ENCODE results near the gene EFNA4. TPM values are rescaled to one million over a fixed set of nuclear protein-coding genes. Genes with fewer than 3 reads are reported as not detected.

EFNA4 gene
- total RNA-seq, 1 experiment from 2014 or later, result 17.0 TPM

- H3K9me3 ChIP-seq (ENCODE audit: low read depth, low read length, poor library complexity, severe bottlenecking), result no peaks in the 10 kb centered on the region
- H3K27me3 ChIP-seq (replicated peaks; ENCODE audit: insufficient read depth, low read depth, low read length, poor library complexity), result no peaks in the 10 kb centered on the region
- H3K27ac ChIP-seq (ENCODE audit: low read depth, low read length, poor library complexity, severe bottlenecking), result no peak overlapping the region
- H3K4me1 ChIP-seq (ENCODE audit: insufficient read depth, low read length, poor library complexity, severe bottlenecking), result no peaks in the 10 kb centered on the region
- no TSS peak for BruUV-seq (replicated peaks)
- H3K4me3 ChIP-seq (ENCODE audit: low read depth, low read length, poor library complexity, severe bottlenecking), result no peak overlapping the region
- ChIA-PET POLR2A (ENCODE audit: low non-redundant PET) (no interaction called here), CTCF (interaction anchor here (0.9 kb wide), 1 partner anchor 12 kb away, joined by 3 read pairs; the partner anchor contains the start of gene ADAM15)
- no peak for TF ChIP-seq CTCF (conservative IDR thresholded peaks at IDR 0.05; ENCODE audit: low read depth, low read length)
- no peak for TF ChIP-seq EZH2 (IDR thresholded peaks at IDR 0.05; ENCODE audit: borderline replicate concordance, low read depth, low read length, poor library complexity, severe bottlenecking)
- no peak for DNase-seq (ENCODE audit: low spot score)
- intact Hi-C loops (cut with micrococcal nuclease; ENCODE audit: unreplicated experiment), result no loop called here
- H3K36me3 ChIP-seq (ENCODE audit: insufficient read depth, low read length, poor library complexity, severe bottlenecking), result no peaks in the 10 kb centered on the region
These were observed 24.3 kb upstream of the EFNA4 start for GRCh38 chr1:155039308-155039669.

- H3K27me3 ChIP-seq (replicated peaks; ENCODE audit: insufficient read depth, low read depth, low read length, poor library complexity), result no peaks in the 10 kb centered on the region
- CTCF ChIA-PET, result interaction anchor here (0.7 kb wide), 1 partner anchor 84 kb away, joined by 3 read pairs; no protein-coding TSS in a partner anchor
- intact Hi-C loops (cut with micrococcal nuclease; ENCODE audit: unreplicated experiment), result no loop called here
- H3K27ac ChIP-seq (ENCODE audit: low read depth, low read length, poor library complexity, severe bottlenecking), result no peak overlapping the region
- H3K36me3 ChIP-seq (ENCODE audit: insufficient read depth, low read length, poor library complexity, severe bottlenecking), result no peaks in the 10 kb centered on the region
- no peaks in the 10 kb centered on the region for H3K9me3 ChIP-seq (ENCODE audit: low read depth, low read length, poor library complexity, severe bottlenecking)
- no peaks in the 10 kb centered on the region for H3K4me1 ChIP-seq (ENCODE audit: insufficient read depth, low read length, poor library complexity, severe bottlenecking)
- DNase-seq (ENCODE audit: low spot score), result no peak
- no peak overlapping the region for H3K4me3 ChIP-seq (ENCODE audit: low read depth, low read length, poor library complexity, severe bottlenecking)
- POLR2A ChIA-PET (ENCODE audit: low non-redundant PET), result interaction anchor here (0.5 to 0.7 kb wide), 3 partner anchors 12 to 22 kb away, joined by 3 to 6 read pairs (median 6); no protein-coding TSS in a partner anchor
- no TSS peak for BruUV-seq (replicated peaks)
- no peak for TF ChIP-seq CTCF (conservative IDR thresholded peaks at IDR 0.05; ENCODE audit: low read depth, low read length)
- TF ChIP-seq EZH2 (IDR thresholded peaks at IDR 0.05; ENCODE audit: borderline replicate concordance, low read depth, low read length, poor library complexity, severe bottlenecking), result no peak
These were observed 23.0 kb upstream of the EFNA4 start for GRCh38 chr1:155040358-155041093.

GRCh38 chr1:155042789-155043188 lies 20.8 kb upstream of the EFNA4 start:
- no peak for DNase-seq (ENCODE audit: low spot score)
- no peaks in the 10 kb centered on the region for H3K27me3 ChIP-seq (replicated peaks; ENCODE audit: insufficient read depth, low read depth, low read length, poor library complexity)
- H3K4me1 ChIP-seq (ENCODE audit: insufficient read depth, low read length, poor library complexity, severe bottlenecking), result no peaks in the 10 kb centered on the region
- no peak overlapping the region for H3K27ac ChIP-seq (ENCODE audit: low read depth, low read length, poor library complexity, severe bottlenecking)
- CTCF ChIA-PET, result no interaction called here
- H3K36me3 ChIP-seq (ENCODE audit: insufficient read depth, low read length, poor library complexity, severe bottlenecking), result no peaks in the 10 kb centered on the region
- POLR2A ChIA-PET (ENCODE audit: low non-redundant PET), result interaction anchor here (0.7 kb wide), 1 partner anchor 719 kb away, joined by 3 read pairs; no protein-coding TSS in a partner anchor
- no peak for TF ChIP-seq EZH2 (IDR thresholded peaks at IDR 0.05; ENCODE audit: borderline replicate concordance, low read depth, low read length, poor library complexity, severe bottlenecking)
- TF ChIP-seq CTCF (conservative IDR thresholded peaks at IDR 0.05; ENCODE audit: low read depth, low read length), result no peak
- H3K4me3 ChIP-seq (ENCODE audit: low read depth, low read length, poor library complexity, severe bottlenecking), result no peak overlapping the region
- H3K9me3 ChIP-seq (ENCODE audit: low read depth, low read length, poor library complexity, severe bottlenecking), result no peaks in the 10 kb centered on the region
- no TSS peak for BruUV-seq (replicated peaks)
- intact Hi-C loops (cut with micrococcal nuclease; ENCODE audit: unreplicated experiment), result no loop called here
